GM21390 (cell line): Measurements from ENCODE around the gene PRELP.
"Not testable (repeated sequence)": the region's sequence is repeated elsewhere in the genome, so short reads cannot be mapped to it uniquely, and the experiment has no call there.

Source experiments
- ATAC-seq: cut with Tn5 transposase; IDR thresholded peaks from one replicate; pipeline ENCODE4 v1.9.1; 2021; ENCODE audit not compliant: unreplicated experiment

PRELP gene

GRCh38 chr1:203475012-203475981 is at the start of gene PRELP:
Gene PRELP (plus strand): TSS chr1:203475806. CDS start chr1:203483185, 7,379 bp downstream.
- no peak for ATAC-seq

- no peak for ATAC-seq
These were observed 49.2 kb upstream of the PRELP start for GRCh38 chr1:203426366-203426765.

DNA sequence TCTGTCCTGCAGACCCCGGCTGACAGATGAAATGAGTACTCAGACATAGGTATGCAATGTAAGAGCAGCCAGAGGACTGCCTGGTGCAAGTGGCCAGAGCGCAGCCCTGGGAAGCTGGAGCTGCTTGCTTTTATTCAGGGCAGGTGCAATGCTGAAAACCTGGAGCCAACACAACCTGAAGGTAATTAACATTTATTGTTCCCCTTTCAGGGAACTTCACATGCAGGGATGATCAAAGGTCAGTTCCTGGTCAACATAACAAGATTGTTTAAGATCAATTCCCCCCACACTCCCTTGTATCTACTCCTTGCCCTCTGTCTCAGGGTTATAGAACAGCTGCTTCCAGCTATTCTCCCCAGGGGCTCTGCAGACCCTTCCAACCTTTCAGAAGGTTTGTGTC is 48.7 kb upstream of the PRELP start:
- ATAC-seq: no peak

DNA sequence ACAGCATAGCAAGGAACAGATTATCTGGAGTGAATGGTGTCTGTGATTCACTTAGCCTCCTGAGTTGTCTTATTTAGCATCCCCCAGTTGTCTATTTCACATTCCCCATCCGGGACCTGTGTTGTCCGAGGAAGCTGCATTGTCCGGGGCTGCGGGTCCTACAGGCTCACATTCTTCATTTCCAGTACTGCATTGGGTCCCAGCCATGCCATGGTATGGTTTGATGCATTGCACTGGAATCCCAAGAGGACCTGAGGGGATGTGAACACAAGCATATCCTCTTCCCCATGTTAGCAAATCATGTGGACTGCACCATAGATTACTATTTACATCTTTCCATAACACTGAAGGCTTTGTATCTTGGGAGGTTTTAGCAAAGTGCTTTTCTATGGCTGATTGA is 48.2 kb upstream of the PRELP start:
- ATAC-seq: no peak

- no peak for ATAC-seq
These were observed 46.5 kb upstream of the PRELP start for GRCh38 chr1:203428981-203429599.

- ATAC-seq: no peak
These were observed 40.0 kb upstream of the PRELP start for GRCh38 chr1:203435615-203436014.

- ATAC-seq: no peak
These were observed 37.8 kb upstream of the PRELP start for GRCh38 chr1:203437696-203438315.

DNA sequence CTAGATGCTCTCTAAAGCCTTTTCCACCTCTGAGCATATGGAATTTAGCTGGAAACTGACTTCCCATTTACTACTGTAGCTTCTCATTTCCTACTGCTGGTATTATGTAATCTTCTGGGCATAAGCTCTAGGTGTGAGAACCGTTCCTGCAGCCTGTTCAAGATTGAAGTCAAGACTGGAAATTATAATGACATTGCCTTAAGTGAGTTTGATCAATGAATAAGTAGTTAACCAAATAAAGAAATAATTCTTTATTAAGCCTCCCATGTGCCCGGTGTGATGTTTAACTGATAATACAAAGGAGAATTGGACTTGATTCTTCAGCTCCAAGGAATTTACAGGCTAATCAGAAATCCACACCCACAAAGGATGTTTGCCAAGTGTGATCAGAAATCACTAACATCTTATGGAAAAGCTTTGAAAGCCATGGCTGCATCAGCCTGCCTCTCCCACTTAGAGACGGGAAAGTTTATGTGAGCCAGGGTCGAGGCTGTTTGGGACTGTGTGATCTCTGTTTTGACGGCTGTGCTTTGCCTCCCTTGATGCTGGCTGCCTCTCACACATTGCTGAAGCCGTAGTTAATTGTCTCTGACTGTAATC is 36.4 kb upstream of the PRELP start:
- ATAC-seq: no peak

GRCh38 chr1:203440771-203441170 is 34.8 kb upstream of the PRELP start:
- ATAC-seq: no peak

GRCh38 chr1:203441766-203442165 is 33.8 kb upstream of the PRELP start:
- ATAC-seq: no peak

DNA sequence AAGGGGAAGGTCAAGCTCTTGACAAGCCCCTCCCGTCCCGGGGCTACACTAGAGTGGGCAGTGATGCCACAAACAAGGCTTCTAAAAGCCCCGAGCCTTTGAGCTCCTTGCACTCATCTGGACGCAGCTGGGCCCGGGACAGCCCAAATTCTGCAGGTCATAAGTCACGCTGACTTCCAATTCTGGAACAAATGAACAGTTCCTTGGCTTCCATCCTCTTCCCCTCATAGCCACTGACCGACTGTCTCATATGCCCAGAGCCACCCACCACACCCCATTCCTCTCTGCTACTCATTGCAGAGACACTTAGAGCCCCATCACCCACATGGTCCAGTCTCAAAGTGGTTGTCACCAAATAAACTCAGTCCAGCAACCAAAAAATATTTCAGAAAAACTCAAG is 32.8 kb upstream of the PRELP start:
- ATAC-seq: no peak

DNA sequence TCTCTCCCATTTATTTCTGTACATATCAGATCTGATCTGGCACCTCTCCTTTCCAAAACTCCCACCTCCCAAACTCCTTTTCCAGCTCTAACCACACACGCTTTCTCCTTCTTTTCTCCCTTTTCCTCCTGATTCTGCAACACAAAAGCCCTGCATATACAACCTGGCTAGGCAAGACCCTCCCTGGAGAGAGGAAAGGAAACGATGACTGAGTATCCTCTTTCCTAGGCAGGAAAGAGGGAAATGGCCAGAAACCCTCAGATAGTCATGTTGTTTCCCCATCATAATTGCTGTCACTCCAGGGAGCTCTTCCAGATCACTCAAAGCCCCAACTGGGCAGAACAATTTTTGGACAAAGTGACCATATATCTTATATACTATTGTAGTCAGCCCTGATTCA is 32.3 kb upstream of the PRELP start:
- ATAC-seq: no peak

DNA sequence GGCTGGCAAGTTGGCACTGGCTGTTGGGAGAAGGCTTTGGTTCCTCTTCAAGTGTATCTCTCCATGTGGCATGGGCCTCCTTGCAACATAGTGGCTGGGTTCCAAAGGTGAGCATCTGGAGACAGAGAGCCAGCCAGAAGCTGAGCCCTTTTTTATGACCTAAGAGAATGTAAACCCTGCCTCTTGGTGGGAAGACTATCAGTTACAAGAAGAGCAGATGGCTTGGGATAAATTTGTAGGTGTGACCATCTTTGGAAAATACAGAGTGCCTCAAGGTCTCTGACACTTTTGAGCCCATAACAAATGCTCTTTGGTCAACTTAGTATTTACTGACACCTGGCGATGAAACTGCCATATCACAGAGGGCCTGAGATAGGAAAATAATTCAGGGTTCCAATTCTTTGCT is 31.4 kb upstream of the PRELP start:
- no peak for ATAC-seq

DNA sequence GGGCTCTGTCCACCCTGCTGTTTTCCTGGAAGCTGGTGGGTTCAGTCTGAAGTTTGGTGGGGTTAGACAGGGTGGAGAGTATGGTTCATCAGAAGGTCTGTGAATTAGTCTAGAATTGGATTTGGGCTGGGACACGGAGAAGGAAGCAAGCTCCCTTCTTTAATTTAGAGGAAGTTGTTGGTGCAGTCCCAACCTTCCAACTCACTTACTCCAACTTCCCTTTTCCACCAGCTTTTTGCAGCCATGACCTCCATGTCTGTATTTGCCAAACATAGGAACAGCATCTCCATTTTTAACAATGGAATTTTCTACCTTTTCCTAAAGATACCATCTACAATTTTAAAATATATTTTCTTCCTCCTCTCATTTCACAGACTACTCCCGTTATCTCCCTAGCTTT is 28.5 kb upstream of the PRELP start:
- ATAC-seq: no peak

GRCh38 chr1:203447598-203447997 is 28.0 kb upstream of the PRELP start:
- ATAC-seq: not testable (repeated sequence)

DNA sequence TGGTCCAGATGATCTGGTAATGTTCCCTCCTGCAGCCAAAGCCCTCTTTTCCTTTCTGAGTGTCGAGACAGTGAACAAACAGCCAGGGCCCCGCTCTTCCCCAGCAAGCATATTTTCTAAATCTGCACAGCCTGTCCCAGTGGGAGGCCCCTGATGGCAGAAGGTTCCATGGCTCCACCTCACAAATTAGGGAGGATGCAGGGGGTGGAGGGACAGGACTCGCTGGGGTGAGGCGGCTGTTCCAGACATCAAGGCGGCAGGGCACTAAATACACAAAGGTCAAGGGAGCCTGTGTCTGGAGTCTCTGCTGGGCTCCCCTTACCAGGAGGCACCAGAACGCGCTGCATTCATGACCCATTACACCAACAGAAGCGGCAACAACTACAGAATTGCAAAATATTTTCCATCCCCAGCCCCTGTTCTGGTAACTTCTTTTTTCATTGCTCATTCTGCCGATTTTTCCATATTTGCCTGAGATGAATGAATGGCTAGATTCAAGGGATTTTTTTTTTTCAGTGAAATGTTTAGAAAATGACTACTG is 27.0 kb upstream of the PRELP start:
- no peak for ATAC-seq

DNA sequence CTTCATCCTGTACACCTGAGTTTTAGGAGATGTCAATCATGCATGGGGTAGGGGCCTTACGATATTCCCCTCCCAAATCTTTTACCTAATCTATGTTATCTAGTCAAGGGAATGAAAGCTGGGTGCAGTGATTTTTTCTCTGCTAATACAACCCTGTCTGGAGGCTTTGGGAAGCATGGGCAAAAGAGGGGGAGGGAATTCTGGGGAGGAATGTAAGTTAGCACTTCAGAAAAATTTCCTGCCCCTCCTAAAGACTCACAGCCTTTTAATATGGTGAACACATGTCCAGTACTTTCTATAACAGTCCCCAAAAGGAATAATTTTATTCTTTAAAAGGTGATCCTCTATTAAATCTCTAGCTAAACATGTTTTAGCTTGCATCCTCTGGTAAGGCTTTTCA is 25.6 kb upstream of the PRELP start:
- ATAC-seq: no peak

- ATAC-seq: no peak
These were observed 25.0 kb upstream of the PRELP start for GRCh38 chr1:203450479-203451149.

- no peak for ATAC-seq
These were observed 23.5 kb upstream of the PRELP start for GRCh38 chr1:203451836-203452784.

DNA sequence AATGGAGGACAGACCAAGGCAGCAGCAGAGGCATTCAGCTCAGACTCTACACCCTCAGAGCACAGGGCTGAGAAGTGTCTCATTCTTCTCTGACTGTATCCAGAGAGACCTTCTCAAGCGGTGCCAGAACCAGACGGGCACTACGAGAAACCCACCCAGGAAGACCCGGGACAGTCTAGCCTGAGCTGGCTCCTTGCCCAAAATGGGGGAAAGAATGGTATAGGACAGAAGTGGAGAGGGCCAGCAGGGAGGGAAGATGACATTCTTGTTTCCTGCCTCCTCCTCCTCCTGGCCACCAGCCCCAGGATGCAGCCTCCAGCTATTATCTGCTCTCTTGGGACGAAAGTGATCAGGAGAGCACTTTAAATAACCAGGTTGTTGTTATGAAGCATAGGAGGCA is 22.6 kb upstream of the PRELP start:
- ATAC-seq: no peak
